ENCODE measurements around the gene PLCH1. TPM values are rescaled to one million over a fixed set of nuclear protein-coding genes. Genes with fewer than 3 reads are reported as not detected.

Gene PLCH1
- total and polyA plus RNA-seq, 4 donors, result 0.03 to 1.0 (median 0.22) TPM

GRCh38 chr3:155411500-155412223 is 333.2 kb downstream of the PLCH1 start:
- no peak for DNase-seq (ENCODE audit: low spot score)
- Histone ChIP-seq H3K9me3 (ENCODE audit: control insufficient read depth in 4 of 4, low read length in 3 of 4) (no peaks in the 10 kb centered on the region), H3K4me1 (ENCODE audit: control insufficient read depth in 4 of 4, insufficient read depth in 4 of 4, low read length in 3 of 4) (no peaks in the 10 kb centered on the region), H3K36me3 (ENCODE audit: control insufficient read depth in 4 of 4, insufficient read depth in 3 of 4, low read depth in 1 of 4, low read length in 3 of 4) (no peaks in the 10 kb centered on the region), H3K9ac (ENCODE audit: low read depth in 1 of 2, low read length in 2 of 2) (no peak overlapping the region), H3K4me3 (ENCODE audit: low read depth in 1 of 3, low read length in 3 of 3) (no peak overlapping the region), H3K27ac (ENCODE audit: low read depth in 1 of 2, low read length in 2 of 2) (no peak overlapping the region), H3K27me3 (ENCODE audit: control insufficient read depth in 4 of 4, insufficient read depth in 4 of 4, low read length in 3 of 4) (no peaks in the 10 kb centered on the region)
- TF ChIP-seq CTCF (IDR thresholded peaks at IDR 0.05; ENCODE audit: low read depth, low read length, missing input control) (no peak), JUND (IDR thresholded peaks at IDR 0.05) (no peak), MAX (IDR thresholded peaks at IDR 0.05) (no peak), FOXA1 (IDR thresholded peaks at IDR 0.05) (no peak), RXRA (IDR thresholded peaks at IDR 0.05) (no peak), RAD21 (IDR thresholded peaks at IDR 0.05) (no peak), GABPA (IDR thresholded peaks at IDR 0.05 in 1 of 2, conservative IDR thresholded peaks at IDR 0.05 in 1 of 2) (no peak), HNF4G (IDR thresholded peaks at IDR 0.05) (no peak), YY1 (IDR thresholded peaks at IDR 0.05) (no peak), TAF1 (conservative IDR thresholded peaks at IDR 0.05) (no peak), NR2F2 (IDR thresholded peaks at IDR 0.05) (no peak), EGR1 (IDR thresholded peaks at IDR 0.05; ENCODE audit: low read depth in 2 of 2) (no peak), FOXA2 (IDR thresholded peaks at IDR 0.05) (no peak), SP1 (IDR thresholded peaks at IDR 0.05) (no peak)
- TF ChIP-seq, protein P1, sequence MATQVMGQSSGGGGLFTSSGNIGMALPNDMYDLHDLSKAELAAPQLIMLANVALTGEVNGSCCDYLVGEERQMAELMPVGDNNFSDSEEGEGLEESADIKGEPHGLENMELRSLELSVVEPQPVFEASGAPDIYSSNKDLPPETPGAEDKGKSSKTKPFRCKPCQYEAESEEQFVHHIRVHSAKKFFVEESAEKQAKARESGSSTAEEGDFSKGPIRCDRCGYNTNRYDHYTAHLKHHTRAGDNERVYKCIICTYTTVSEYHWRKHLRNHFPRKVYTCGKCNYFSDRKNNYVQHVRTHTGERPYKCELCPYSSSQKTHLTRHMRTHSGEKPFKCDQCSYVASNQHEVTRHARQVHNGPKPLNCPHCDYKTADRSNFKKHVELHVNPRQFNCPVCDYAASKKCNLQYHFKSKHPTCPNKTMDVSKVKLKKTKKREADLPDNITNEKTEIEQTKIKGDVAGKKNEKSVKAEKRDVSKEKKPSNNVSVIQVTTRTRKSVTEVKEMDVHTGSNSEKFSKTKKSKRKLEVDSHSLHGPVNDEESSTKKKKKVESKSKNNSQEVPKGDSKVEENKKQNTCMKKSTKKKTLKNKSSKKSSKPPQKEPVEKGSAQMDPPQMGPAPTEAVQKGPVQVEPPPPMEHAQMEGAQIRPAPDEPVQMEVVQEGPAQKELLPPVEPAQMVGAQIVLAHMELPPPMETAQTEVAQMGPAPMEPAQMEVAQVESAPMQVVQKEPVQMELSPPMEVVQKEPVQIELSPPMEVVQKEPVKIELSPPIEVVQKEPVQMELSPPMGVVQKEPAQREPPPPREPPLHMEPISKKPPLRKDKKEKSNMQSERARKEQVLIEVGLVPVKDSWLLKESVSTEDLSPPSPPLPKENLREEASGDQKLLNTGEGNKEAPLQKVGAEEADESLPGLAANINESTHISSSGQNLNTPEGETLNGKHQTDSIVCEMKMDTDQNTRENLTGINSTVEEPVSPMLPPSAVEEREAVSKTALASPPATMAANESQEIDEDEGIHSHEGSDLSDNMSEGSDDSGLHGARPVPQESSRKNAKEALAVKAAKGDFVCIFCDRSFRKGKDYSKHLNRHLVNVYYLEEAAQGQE (IDR thresholded peaks at IDR 0.05), result no peak
- TF ChIP-seq, protein P2, sequence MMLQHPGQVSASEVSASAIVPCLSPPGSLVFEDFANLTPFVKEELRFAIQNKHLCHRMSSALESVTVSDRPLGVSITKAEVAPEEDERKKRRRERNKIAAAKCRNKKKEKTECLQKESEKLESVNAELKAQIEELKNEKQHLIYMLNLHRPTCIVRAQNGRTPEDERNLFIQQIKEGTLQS (IDR thresholded peaks at IDR 0.05), result no peak
- TF ChIP-seq, protein P3, sequence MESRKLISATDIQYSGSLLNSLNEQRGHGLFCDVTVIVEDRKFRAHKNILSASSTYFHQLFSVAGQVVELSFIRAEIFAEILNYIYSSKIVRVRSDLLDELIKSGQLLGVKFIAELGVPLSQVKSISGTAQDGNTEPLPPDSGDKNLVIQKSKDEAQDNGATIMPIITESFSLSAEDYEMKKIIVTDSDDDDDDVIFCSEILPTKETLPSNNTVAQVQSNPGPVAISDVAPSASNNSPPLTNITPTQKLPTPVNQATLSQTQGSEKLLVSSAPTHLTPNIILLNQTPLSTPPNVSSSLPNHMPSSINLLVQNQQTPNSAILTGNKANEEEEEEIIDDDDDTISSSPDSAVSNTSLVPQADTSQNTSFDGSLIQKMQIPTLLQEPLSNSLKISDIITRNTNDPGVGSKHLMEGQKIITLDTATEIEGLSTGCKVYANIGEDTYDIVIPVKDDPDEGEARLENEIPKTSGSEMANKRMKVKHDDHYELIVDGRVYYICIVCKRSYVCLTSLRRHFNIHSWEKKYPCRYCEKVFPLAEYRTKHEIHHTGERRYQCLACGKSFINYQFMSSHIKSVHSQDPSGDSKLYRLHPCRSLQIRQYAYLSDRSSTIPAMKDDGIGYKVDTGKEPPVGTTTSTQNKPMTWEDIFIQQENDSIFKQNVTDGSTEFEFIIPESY (IDR thresholded peaks at IDR 0.05), result no peak
- WGBS, result 80% methylated on average over 5 of the region's 5 CpGs
